GM23338 (cell line): Measurements from ENCODE around the gene PRPF40B. TPM values are rescaled to one million over a fixed set of nuclear protein-coding genes. Genes with fewer than 3 reads are reported as not detected.

Experiments
- ATAC-seq: fragments of 200-7000 bp; cut with Tn5 transposase; 3 replicates; pipeline ENCODE4 v1.9.1; 2020
- DNase-seq: peaks from one replicate; pipeline ENCODE4 v3.0.0-alpha.2; 2015; ENCODE audit warnings: low spot score
- H2AFZ ChIP-seq: fragments of 200-600 bp; sonication (generic); 2 replicates; pipeline ENCODE4 v1.8.0; 2016; ENCODE audit warnings: antibody characterized with exemption, mild to moderate bottlenecking, moderate library complexity
- H3F3A ChIP-seq: fragments of 200-600 bp; sonication (generic); replicated peaks from 2 replicates; pipeline ENCODE4 v1.8.0; 2017; ENCODE audit warnings: antibody characterized with exemption, mixed run types, low read depth
- H3K27ac ChIP-seq: fragments of 200-600 bp; sonication (generic); 2 replicates; pipeline ENCODE4 v1.6.1; 2016; ENCODE audit warnings: low read depth
- H3K27me3 ChIP-seq: fragments of 200-600 bp; sonication (generic); 2 replicates; pipeline ENCODE4 v1.8.0; 2016; ENCODE audit warnings: mild to moderate bottlenecking, mixed run types, moderate library complexity; ENCODE audit not compliant: insufficient read depth
- H3K36me3 ChIP-seq: fragments of 200-600 bp; sonication (generic); 2 replicates; pipeline ENCODE4 v1.8.0; 2016; ENCODE audit warnings: mild to moderate bottlenecking; ENCODE audit not compliant: insufficient read depth
- H3K4me1 ChIP-seq: fragments of 200-600 bp; sonication (generic); 2 replicates; pipeline ENCODE4 v1.8.0; 2016; ENCODE audit warnings: mild to moderate bottlenecking, moderate library complexity; ENCODE audit not compliant: insufficient read depth
- H3K4me2 ChIP-seq: fragments of 200-600 bp; sonication (generic); 2 replicates; pipeline ENCODE4 v1.7.1; 2017; ENCODE audit warnings: mixed run types
- H3K4me3 ChIP-seq: fragments of 200-600 bp; sonication (generic); 2 replicates; pipeline ENCODE4 v1.6.1; 2016; ENCODE audit warnings: mixed run types
- H3K79me2 ChIP-seq: fragments of 200-600 bp; sonication (generic); replicated peaks from 2 replicates; pipeline ENCODE4 v1.8.0; 2017; ENCODE audit warnings: mild to moderate bottlenecking; ENCODE audit not compliant: insufficient read depth
- H3K9me2 ChIP-seq: fragments of 200-600 bp; sonication (generic); 2 replicates; pipeline ENCODE4 v1.8.0; 2017; ENCODE audit not compliant: insufficient read depth
- H4K20me1 ChIP-seq: fragments of 200-600 bp; sonication (generic); replicated peaks from 2 replicates; pipeline ENCODE4 v1.8.0; 2017; ENCODE audit warnings: mild to moderate bottlenecking; ENCODE audit not compliant: insufficient read depth
- H3K27ac Mint-ChIP-seq: 2 replicates; pipeline ENCODE4 v1.8.0; 2020; ENCODE audit warnings: inconsistent platforms, mild to moderate bottlenecking, moderate library complexity, mixed read lengths
- H3K27me3 Mint-ChIP-seq: 3 replicates; pipeline ENCODE4 v1.8.0; 2022; ENCODE audit warnings: low read depth, mild to moderate bottlenecking, moderate library complexity, mixed read lengths, inconsistent platforms; ENCODE audit not compliant: insufficient read depth, poor library complexity
- H3K36me3 Mint-ChIP-seq: 3 replicates; pipeline ENCODE4 v1.8.0; 2021; ENCODE audit warnings: low read depth, mild to moderate bottlenecking, inconsistent platforms, moderate library complexity, mixed read lengths
- H3K4me1 Mint-ChIP-seq: 3 replicates; pipeline ENCODE4 v1.8.0; 2020; ENCODE audit warnings: mild to moderate bottlenecking, inconsistent platforms, mixed read lengths
- H3K4me3 Mint-ChIP-seq: 3 replicates; pipeline ENCODE4 v1.8.0; 2021; ENCODE audit warnings: moderate library complexity, mild to moderate bottlenecking, inconsistent platforms, mixed read lengths
- H3K9me3 Mint-ChIP-seq: 3 replicates; pipeline ENCODE4 v1.8.0; 2020; ENCODE audit warnings: moderate library complexity, mild to moderate bottlenecking, inconsistent platforms, mixed read lengths
- CTCF ChIP-seq, 2 experiments: fragments of 200-600 bp in 1 of 2; sonication (generic) in 1 of 2; conservative IDR thresholded peaks; 2 replicates each; pipeline versions ENCODE4 v1.5.1 to v1.6.1; 2016 to 2017; ENCODE audit warnings: antibody characterized with exemption in 2 of 2, low read depth in 2 of 2, mild to moderate bottlenecking in 2 of 2, moderate library complexity in 1 of 2
- EZH2phosphoT487 ChIP-seq: fragments of 200-600 bp; sonication (generic); IDR thresholded peaks from one replicate; pipeline ENCODE4 v1.8.1; 2018; ENCODE audit warnings: antibody characterized with exemption; ENCODE audit not compliant: unreplicated experiment
- JUNB ChIP-seq: IDR thresholded peaks from one replicate; pipeline ENCODE4 v1.6.1; 2016; ENCODE audit warnings: antibody characterized with exemption; ENCODE audit not compliant: unreplicated experiment
- POLR2AphosphoS5 ChIP-seq: IDR thresholded peaks from 2 replicates; pipeline ENCODE4 v1.6.1; 2016; ENCODE audit warnings: antibody characterized with exemption, low read depth
- STAT1 ChIP-seq: IDR thresholded peaks from one replicate; pipeline ENCODE4 v1.6.1; 2016; ENCODE audit warnings: antibody characterized with exemption; ENCODE audit not compliant: unreplicated experiment
- ZNF462 ChIP-seq: fragments of 250-450 bp; sonication (Bioruptor Pico); IDR thresholded peaks from 2 replicates; pipeline ENCODE4 v1.5.0; 2020; ENCODE audit warnings: mild to moderate bottlenecking, moderate library complexity
- polyA plus RNA-seq: library from polyadenylated mRNA; unstranded; fragments of >200 nt; fragmentation: Nextera tagmentation; extraction: Ambion mirVana; gene quantifications from 2 replicates; pipeline ENCODE4 v1.2.1, GENCODE V29; 2016
- total RNA-seq: library from RNA; depleted of rRNA; stranded (reverse); fragments of >200 nt; shearing (Covaris generic); gene quantifications from 2 replicates; pipeline ENCODE4 v1.2.3, GENCODE V29; 2014

The PRPF40B gene
- total and polyA plus RNA-seq, 2 experiments from 2014 or later = 17.9 to 19.0 TPM

- TF ChIP-seq ZNF462 (CRISPR knock-in tag) (no peak), JUNB (no peak), STAT1 (no peak), EZH2phosphoT487 (no peak)
Observed at GRCh38 chr12:49627752-49628360, 4.5 kb downstream of the PRPF40B start (continued).

GRCh38 chr12:49631336-49631907 lies 8.1 kb downstream of the PRPF40B start:
- Histone ChIP-seq H3K36me3 (no peaks in the 10 kb centered on the region), H4K20me1 (no peaks in the 10 kb centered on the region), H3K27me3 (no peaks in the 10 kb centered on the region), H3K4me2 (no peak overlapping the region), H2AFZ (no peak overlapping the region), H3K9me2 (no peaks in the 10 kb centered on the region), H3K4me3 (no peak overlapping the region), H3K27ac (no peak overlapping the region), H3K79me2 (no peaks in the 10 kb centered on the region), H3K4me1 (no peaks in the 10 kb centered on the region), H3F3A (no peaks in the 10 kb centered on the region)
- Mint-ChIP-seq H3K27me3 (peaks cover 6% of the 10 kb centered on the region), H3K36me3 (peaks cover 8% of the 10 kb centered on the region; the same call in 2 of the 3 replicates), H3K27ac (no peak overlapping the region), H3K4me1 (peaks cover 7% of the 10 kb centered on the region), H3K9me3 (no peaks in the 10 kb centered on the region), H3K4me3 (no peak overlapping the region)
- ATAC-seq (peak; percentile 49), DNase-seq (peak; percentile 23)
- TF ChIP-seq STAT1 = no peak
- no peak for TF ChIP-seq POLR2AphosphoS5
- TF ChIP-seq CTCF (conservative IDR thresholded peaks at IDR 0.05; ENCODE audit: low read depth in 2 of 2) = peak; percentile 44 to 52
- TF ChIP-seq ZNF462 (CRISPR knock-in tag) = no peak
